ENCODE data around the gene TOR1AIP2.

DNA sequence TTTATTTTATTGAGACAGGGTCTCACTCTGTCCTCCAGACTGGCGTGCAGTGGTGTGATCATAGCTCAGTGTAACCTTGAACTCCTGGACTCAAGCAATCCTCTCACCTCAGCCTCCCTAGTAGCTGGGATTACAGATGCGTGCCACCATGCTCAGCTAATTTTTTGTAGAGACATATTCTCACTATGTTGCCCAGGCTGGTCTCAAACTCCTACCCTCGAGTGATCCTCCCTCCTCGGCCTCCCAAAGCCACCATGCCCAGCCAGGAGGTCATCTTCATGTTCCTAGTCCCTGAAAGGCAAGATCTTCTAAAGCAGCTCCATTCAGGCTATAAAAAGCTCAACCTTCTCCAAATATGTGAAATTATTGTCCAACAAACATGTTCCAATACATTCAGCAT, 53.9 kb downstream of the TOR1AIP2 start:
- TF ChIP-seq, protein P1, sequence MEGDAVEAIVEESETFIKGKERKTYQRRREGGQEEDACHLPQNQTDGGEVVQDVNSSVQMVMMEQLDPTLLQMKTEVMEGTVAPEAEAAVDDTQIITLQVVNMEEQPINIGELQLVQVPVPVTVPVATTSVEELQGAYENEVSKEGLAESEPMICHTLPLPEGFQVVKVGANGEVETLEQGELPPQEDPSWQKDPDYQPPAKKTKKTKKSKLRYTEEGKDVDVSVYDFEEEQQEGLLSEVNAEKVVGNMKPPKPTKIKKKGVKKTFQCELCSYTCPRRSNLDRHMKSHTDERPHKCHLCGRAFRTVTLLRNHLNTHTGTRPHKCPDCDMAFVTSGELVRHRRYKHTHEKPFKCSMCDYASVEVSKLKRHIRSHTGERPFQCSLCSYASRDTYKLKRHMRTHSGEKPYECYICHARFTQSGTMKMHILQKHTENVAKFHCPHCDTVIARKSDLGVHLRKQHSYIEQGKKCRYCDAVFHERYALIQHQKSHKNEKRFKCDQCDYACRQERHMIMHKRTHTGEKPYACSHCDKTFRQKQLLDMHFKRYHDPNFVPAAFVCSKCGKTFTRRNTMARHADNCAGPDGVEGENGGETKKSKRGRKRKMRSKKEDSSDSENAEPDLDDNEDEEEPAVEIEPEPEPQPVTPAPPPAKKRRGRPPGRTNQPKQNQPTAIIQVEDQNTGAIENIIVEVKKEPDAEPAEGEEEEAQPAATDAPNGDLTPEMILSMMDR (IDR thresholded peaks at IDR 0.05) = no peak
- TF ChIP-seq POLR2A (IDR thresholded peaks at IDR 0.05) = no peak
